CD14-positive monocyte (primary cell): ENCODE measurements around the gene SLC22A12. TPM values are rescaled to one million over a fixed set of nuclear protein-coding genes. Genes with fewer than 3 reads are reported as not detected.

Experiments used
- DNase-seq, 3 donors: peaks; one replicate each; pipeline ENCODE4 v3.0.0-alpha.2; 2011 to 2022
- H2AFZ ChIP-seq: 2 replicates; pipeline ENCODE4 v1.6.0; 2012; ENCODE audit warnings: mild to moderate bottlenecking, low read depth, low read length, inconsistent platforms; ENCODE audit not compliant: insufficient read depth, poor library complexity, severe bottlenecking
- H3K27ac ChIP-seq, 2 donors: 1 replicate in 1 of 2; 2 replicates in 1 of 2; pipeline ENCODE4 v1.5.1; 2012 to 2013; ENCODE audit warnings: low read length in 2 of 2, control low read depth in 1 of 2, inconsistent platforms in 1 of 2, low read depth in 1 of 2, mild to moderate bottlenecking in 1 of 2
- H3K27me3 ChIP-seq, 2 donors: one replicate each; pipeline versions ENCODE4 v1.6.0 to v1.6.1; 2011 to 2013; ENCODE audit warnings: low read length in 2 of 2; ENCODE audit not compliant: control insufficient read depth in 2 of 2, insufficient read depth in 2 of 2
- H3K36me3 ChIP-seq, 2 donors: replicated peaks in 1 of 2; 1 replicate in 1 of 2; 2 replicates in 1 of 2; pipeline versions ENCODE4 v1.5.1 to v1.6.1; 2012 to 2013; ENCODE audit warnings: low read length in 2 of 2, control low read depth in 1 of 2, inconsistent platforms in 1 of 2, mild to moderate bottlenecking in 1 of 2; ENCODE audit not compliant: insufficient read depth in 2 of 2, control insufficient read depth in 1 of 2
- H3K4me1 ChIP-seq, 2 donors: 1 replicate in 1 of 2; 2 replicates in 1 of 2; pipeline versions ENCODE4 v1.5.1 to v1.6.1; 2012 to 2013; ENCODE audit warnings: low read length in 2 of 2, control low read depth in 1 of 2, inconsistent platforms in 1 of 2, mild to moderate bottlenecking in 1 of 2, moderate library complexity in 1 of 2; ENCODE audit not compliant: insufficient read depth in 2 of 2, control insufficient read depth in 1 of 2
- H3K4me2 ChIP-seq: replicated peaks from 2 replicates; pipeline ENCODE3; 2012; ENCODE audit warnings: low read length, moderate library complexity, mild to moderate bottlenecking; ENCODE audit not compliant: poor library complexity, severe bottlenecking; ENCODE audit errors: extremely low read depth
- H3K4me3 ChIP-seq, 3 experiments: fragments of 200-600 bp in 1 of 3; sonication (generic) in 1 of 3; replicated peaks in 1 of 3; 1 replicate in 2 of 3; 2 replicates in 1 of 3; pipeline ENCODE4 v1.5.1; 2011 to 2013; ENCODE audit warnings: low read length in 3 of 3, mild to moderate bottlenecking in 3 of 3, control low read depth in 2 of 3, low read depth in 2 of 3, inconsistent platforms in 1 of 3, moderate library complexity in 1 of 3
- H3K79me2 ChIP-seq: 2 replicates; pipeline ENCODE4 v1.6.0; 2012; ENCODE audit warnings: mild to moderate bottlenecking, control low read depth, inconsistent platforms, low read length, moderate library complexity; ENCODE audit not compliant: insufficient read depth
- H3K9ac ChIP-seq: 2 replicates; pipeline ENCODE4 v1.6.0; 2017; ENCODE audit warnings: low read length, mild to moderate bottlenecking; ENCODE audit not compliant: insufficient read depth, poor library complexity, severe bottlenecking
- H3K9me3 ChIP-seq, 2 donors: replicated peaks in 1 of 2; 1 replicate in 1 of 2; 2 replicates in 1 of 2; pipeline versions ENCODE4 v1.5.1 to v1.6.1; 2012 to 2013; ENCODE audit warnings: low read length in 2 of 2, control low read depth in 1 of 2; ENCODE audit not compliant: control insufficient read depth in 1 of 2, insufficient read depth in 1 of 2
- H4K20me1 ChIP-seq: 2 replicates; pipeline ENCODE4 v1.6.0; 2012; ENCODE audit warnings: mild to moderate bottlenecking, low read length, control low read depth, moderate library complexity; ENCODE audit not compliant: insufficient read depth
- H3K27ac Mint-ChIP-seq, 7 donors: one replicate each; pipeline ENCODE4 v1.8.0; 2020; ENCODE audit warnings: mild to moderate bottlenecking in 7 of 7, mixed read lengths in 7 of 7, moderate library complexity in 6 of 7, inconsistent platforms in 2 of 7
- H3K27me3 Mint-ChIP-seq, 3 donors: one replicate each; pipeline ENCODE4 v1.8.0; 2021 to 2022; ENCODE audit warnings: low read depth in 3 of 3, mild to moderate bottlenecking in 3 of 3, mixed read lengths in 3 of 3, moderate library complexity in 3 of 3, inconsistent platforms in 1 of 3
- H3K36me3 Mint-ChIP-seq, 2 donors: one replicate each; pipeline ENCODE4 v1.8.0; 2020; ENCODE audit warnings: mixed read lengths in 2 of 2, inconsistent platforms in 1 of 2, mild to moderate bottlenecking in 1 of 2
- H3K4me1 Mint-ChIP-seq: one replicate; pipeline ENCODE4 v1.8.0; 2020; ENCODE audit warnings: mild to moderate bottlenecking, mixed read lengths
- H3K4me3 Mint-ChIP-seq, 2 donors: one replicate each; pipeline ENCODE4 v1.8.0; 2020; ENCODE audit warnings: mild to moderate bottlenecking in 2 of 2, mixed read lengths in 2 of 2, moderate library complexity in 1 of 2
- H3K9me3 Mint-ChIP-seq, 7 donors: one replicate each; pipeline ENCODE4 v1.8.0; 2020 to 2022; ENCODE audit warnings: mixed read lengths in 7 of 7, mild to moderate bottlenecking in 6 of 7, moderate library complexity in 6 of 7, inconsistent platforms in 2 of 7
- CTCF ChIP-seq: fragments of 200-600 bp; IDR thresholded peaks from one replicate; pipeline ENCODE4 v1.8.0; 2022; ENCODE audit warnings: antibody characterized with exemption, mild to moderate bottlenecking
- WGBS: methylation state at CpG from one replicate; pipeline ENCODE4 v1.1.5; 2013; ENCODE audit warnings: missing lambda C conversion rate; ENCODE audit not compliant: insufficient coverage; 5-methylcytosine and 5-hydroxymethylcytosine counted together
- intact Hi-C, 2 donors: fragments of 100-400 bp; cut with micrococcal nuclease; formaldehyde crosslinking; loops; one replicate each; pipeline versions ENCODE4 v1.15.0 to v1.15.1; 2023
- polyA plus RNA-seq, 3 donors: library from polyadenylated mRNA; depleted of rRNA in 1 of 3; unstranded in 2 of 3; stranded (reverse) in 1 of 3; fragments of 300-500 nt in 2 of 3; fragments of >200 nt in 1 of 3; fragmentation: Illumina TruSeq in 2 of 3; gene quantifications; 1 replicate in 2 of 3; 2 replicates in 1 of 3; pipeline ENCODE4 v1.2.3, GENCODE V29; 2012 to 2021

SLC22A12 gene
- polyA plus RNA-seq, 3 donors, result not detected

- no peak for TF ChIP-seq CTCF
These were observed 13.8 kb upstream of the SLC22A12 start for GRCh38 chr11:64577202-64577601.

GRCh38 chr11:64580412-64580811, 10.6 kb upstream of the SLC22A12 start:
- WGBS, result 91% methylated on average over 4 of the region's 7 CpGs
- Mint-ChIP-seq H3K36me3 (no peaks in the 10 kb centered on the region), H3K27me3 (peaks cover 0 to 2% (median 2%) of the 10 kb centered on the region in 3 donors), H3K9me3 (no peaks in the 10 kb centered on the region), H3K27ac (no peak overlapping the region), H3K4me3 (no peak overlapping the region), H3K4me1 (peaks cover 2% of the 10 kb centered on the region)
- no peak for TF ChIP-seq CTCF
- H3K36me3 ChIP-seq, result no peaks in the 10 kb centered on the region
- no peak overlapping the region for H3K4me3 ChIP-seq
- no peaks in the 10 kb centered on the region for H3K79me2 ChIP-seq
- no peak overlapping the region for H3K4me2 ChIP-seq
- no peak overlapping the region for H2AFZ ChIP-seq
- DNase-seq, result no peak
- H3K9ac ChIP-seq, result no peak overlapping the region
- H3K9me3 ChIP-seq, result no peaks in the 10 kb centered on the region
- no peak overlapping the region for H3K27ac ChIP-seq
- no peaks in the 10 kb centered on the region for H3K4me1 ChIP-seq
- H4K20me1 ChIP-seq, result no peaks in the 10 kb centered on the region
- intact Hi-C loops, result no loop called here
- no peaks in the 10 kb centered on the region for H3K27me3 ChIP-seq

More at GRCh38 chr11:64577202-64577601, 13.8 kb upstream of the SLC22A12 start:
- Mint-ChIP-seq H3K27ac (no peak overlapping the region), H3K4me1 (no peaks in the 10 kb centered on the region), H3K27me3 (peaks cover 0 to 2% (median 0%) of the 10 kb centered on the region in 3 donors), H3K36me3 (no peaks in the 10 kb centered on the region), H3K9me3 (no peaks in the 10 kb centered on the region), H3K4me3 (no peak overlapping the region)
- WGBS, result 96% methylated on average over 5 of the region's 6 CpGs
- no peaks in the 10 kb centered on the region for H3K36me3 ChIP-seq
- intact Hi-C loops, result no loop called here
- no peak overlapping the region for H2AFZ ChIP-seq
- H3K27me3 ChIP-seq, result no peaks in the 10 kb centered on the region
- no peak overlapping the region for H3K27ac ChIP-seq
- no peaks in the 10 kb centered on the region for H4K20me1 ChIP-seq
- no peaks in the 10 kb centered on the region for H3K79me2 ChIP-seq
- no peak overlapping the region for H3K9ac ChIP-seq
- H3K4me1 ChIP-seq, result no peaks in the 10 kb centered on the region
- H3K4me3 ChIP-seq, result no peak overlapping the region
- no peaks in the 10 kb centered on the region for H3K9me3 ChIP-seq
- H3K4me2 ChIP-seq, result no peak overlapping the region
- no peak for DNase-seq
